Calu3 (cell line): Measurements from ENCODE around the gene RRP1B. TPM values are rescaled to one million over a fixed set of nuclear protein-coding genes. Genes with fewer than 3 reads are reported as not detected.
"Not testable (repeated sequence)": the region's sequence is repeated elsewhere in the genome, so short reads cannot be mapped to it uniquely, and the experiment has no call there.

Experiments
- BruUV-seq: library from RNA; stranded (reverse); fragments of 400-500 nt; replicated peaks from 2 replicates; lab custom pipeline; 2021; lab: Mats Ljungman, UMichigan
- CTCF ChIA-PET: fragments of 300-600 bp; sonication (Branson Sonifier 250); formaldehyde crosslinking; loops from one replicate; lab custom pipeline; 2022; ENCODE audit warnings: antibody characterized with exemption; lab: Charles Lee
- DNase-seq: peaks from one replicate; pipeline ENCODE4 v3.0.0; 2022
- H3K27ac Mint-ChIP-seq: one replicate; pipeline ENCODE4 v1.8.0; 2022; ENCODE audit warnings: mixed read lengths; ENCODE audit not compliant: unreplicated experiment
- H3K27me3 Mint-ChIP-seq: one replicate; pipeline ENCODE4 v1.8.0; 2022; ENCODE audit warnings: mixed read lengths; ENCODE audit not compliant: unreplicated experiment
- H3K36me3 Mint-ChIP-seq: one replicate; pipeline ENCODE4 v1.8.0; 2022; ENCODE audit warnings: mild to moderate bottlenecking, moderate library complexity, mixed read lengths; ENCODE audit not compliant: insufficient read depth, unreplicated experiment
- H3K4me1 Mint-ChIP-seq: one replicate; pipeline ENCODE4 v1.8.0; 2022; ENCODE audit warnings: mild to moderate bottlenecking, low read depth, mixed read lengths; ENCODE audit not compliant: unreplicated experiment
- H3K4me3 Mint-ChIP-seq: one replicate; pipeline ENCODE4 v1.8.0; 2022; ENCODE audit warnings: mild to moderate bottlenecking, low read depth, moderate library complexity, mixed read lengths; ENCODE audit not compliant: unreplicated experiment
- H3K9me3 Mint-ChIP-seq: one replicate; pipeline ENCODE4 v1.8.0; 2022; ENCODE audit warnings: low read depth, mixed read lengths; ENCODE audit not compliant: unreplicated experiment
- CTCF ChIP-seq: fragments of 200-600 bp; IDR thresholded peaks from one replicate; pipeline ENCODE4 v1.8.0; 2022; ENCODE audit warnings: antibody characterized with exemption; ENCODE audit not compliant: unreplicated experiment
- intact Hi-C: fragments of 100-400 bp; cut with micrococcal nuclease; formaldehyde crosslinking; loops from one replicate; pipeline ENCODE4 v1.10.0; 2022; ENCODE audit not compliant: unreplicated experiment
- total RNA-seq: library from RNA; stranded (reverse); gene quantifications from 2 replicates; pipeline ENCODE4 v1.2.3, GENCODE V29; 2022

Gene RRP1B
- total RNA-seq, 1 experiment from 2014 or later, result 26.0 TPM

GRCh38 chr21:43707462-43707861 lies 48.1 kb downstream of the RRP1B start:
- no TSS peak for BruUV-seq
- TF ChIP-seq CTCF, result no peak
- no peak overlapping the region for H3K27ac Mint-ChIP-seq
- intact Hi-C loops, result no loop called here
- peaks cover 12% of the 10 kb centered on the region for H3K36me3 Mint-ChIP-seq
- DNase-seq, result no peak
- no peak overlapping the region for H3K4me3 Mint-ChIP-seq
- CTCF ChIA-PET, result no interaction called here
- H3K9me3 Mint-ChIP-seq, result no peaks in the 10 kb centered on the region
- no peaks in the 10 kb centered on the region for H3K27me3 Mint-ChIP-seq
- H3K4me1 Mint-ChIP-seq, result peaks cover 13% of the 10 kb centered on the region

- CTCF ChIA-PET, result no interaction called here
- H3K27me3 Mint-ChIP-seq, result no peaks in the 10 kb centered on the region
- BruUV-seq, result no TSS peak
Observed at GRCh38 chr21:43708745-43709381, 49.5 kb downstream of the RRP1B start.

DNA sequence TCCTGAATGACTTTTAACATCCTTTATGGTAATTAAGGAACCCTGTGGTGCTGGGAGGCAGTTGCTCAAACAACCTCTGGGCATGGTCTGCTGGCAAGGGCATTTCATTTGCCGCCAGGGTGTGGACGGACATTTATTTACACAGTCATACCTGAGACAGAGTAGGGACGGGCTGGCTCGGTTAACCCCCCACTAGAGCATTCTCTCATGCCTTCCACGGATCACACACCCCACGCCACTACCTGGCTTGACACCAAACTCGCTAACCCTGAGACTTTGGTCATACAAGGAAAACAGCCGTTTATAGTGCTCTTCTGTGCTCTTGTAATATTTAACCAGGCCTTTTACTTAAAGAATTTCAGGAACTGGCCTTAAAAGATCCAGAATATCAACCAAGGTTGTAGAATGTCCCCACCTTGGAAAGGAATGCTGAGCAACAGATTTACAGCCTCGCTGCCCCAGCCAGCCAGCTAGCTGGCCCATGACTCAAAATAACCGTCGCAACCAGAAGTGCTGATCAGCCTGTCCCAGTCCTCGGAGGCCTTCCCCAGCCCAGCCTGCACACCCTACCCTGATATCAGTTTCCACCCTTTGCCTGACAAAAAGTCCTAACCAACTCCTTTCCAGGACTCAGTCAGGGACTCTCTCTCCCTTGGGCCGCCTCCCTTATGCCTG lies 53.0 kb downstream of the RRP1B start:
- no TSS peak for BruUV-seq
- no peaks in the 10 kb centered on the region for H3K9me3 Mint-ChIP-seq

More at GRCh38 chr21:43708745-43709381, 49.5 kb downstream of the RRP1B start:
- intact Hi-C loops, result no loop called here
- Mint-ChIP-seq H3K4me1 (peaks cover 13% of the 10 kb centered on the region), H3K27ac (no peak overlapping the region), H3K36me3 (peaks cover 14% of the 10 kb centered on the region), H3K9me3 (no peaks in the 10 kb centered on the region), H3K4me3 (no peak overlapping the region)
- no peak for DNase-seq
- no peak for TF ChIP-seq CTCF

GRCh38 chr21:43713123-43713522 lies 53.8 kb downstream of the RRP1B start:
- Mint-ChIP-seq H3K36me3 (peaks cover 21% of the 10 kb centered on the region), H3K27ac (peak overlapping the region; percentile 98), H3K4me1 (peaks cover 13% of the 10 kb centered on the region)
- H3K27me3 Mint-ChIP-seq, H3K9me3 Mint-ChIP-seq, intact Hi-C loops, H3K4me3 Mint-ChIP-seq, DNase-seq, BruUV-seq: not testable (repeated sequence)
- CTCF ChIA-PET, result interaction anchor here (0.5 to 3.7 kb wide), 2 partner anchors 13 to 15 kb away, joined by 3 to 19 read pairs; no protein-coding TSS in a partner anchor

More for the DNA sequence above, 53.0 kb downstream of the RRP1B start:
- H3K4me1 Mint-ChIP-seq, result peaks cover 13% of the 10 kb centered on the region
- CTCF ChIA-PET, result interaction anchor here (3.7 kb wide), 1 partner anchor 16 kb away, joined by 19 read pairs; no protein-coding TSS in a partner anchor
- DNase-seq, result peak; percentile 84
- H3K36me3 Mint-ChIP-seq, result peaks cover 17% of the 10 kb centered on the region
- intact Hi-C loops, result no loop called here
- H3K27ac Mint-ChIP-seq, result peak overlapping the region; percentile 98
- peak overlapping the region; percentile 60 for H3K4me3 Mint-ChIP-seq
- H3K27me3 Mint-ChIP-seq, result no peaks in the 10 kb centered on the region
- no peak for TF ChIP-seq CTCF
